RPMI7951 (cell line): ENCODE data around the gene PRKAR1B. TPM values are rescaled to one million over a fixed set of nuclear protein-coding genes. Genes with fewer than 3 reads are reported as not detected.

Source experiments
- DNase-seq: peaks from one replicate; pipeline ENCODE4 v3.0.0-alpha.2; 2012; ENCODE audit warnings: low read depth
- total RNA-seq: library from RNA; depleted of rRNA; stranded (reverse); fragments of >200 nt; shearing (Covaris generic); gene quantifications from 2 replicates; pipeline ENCODE4 v1.2.3, GENCODE V29; 2014; rRNA removed

Gene PRKAR1B
- total RNA-seq: 4.1 and 5.0 TPM in 2 replicates

GRCh38 chr7:727104-727805, at the start of gene PRKAR1B:
Gene PRKAR1B, minus strand, starts transcription at chr7:727281. Its CDS starts 15,776 bp downstream, at chr7:711505.
- DNase-seq: peak; percentile 35

GRCh38 chr7:776381-776780, 49.3 kb upstream of the PRKAR1B start:
- no peak for DNase-seq

- peak; percentile 30 for DNase-seq
Observed at GRCh38 chr7:774161-775109, 47.4 kb upstream of the PRKAR1B start.

- no peak for DNase-seq
Observed at GRCh38 chr7:773622-773915, 46.5 kb upstream of the PRKAR1B start.

- no peak for DNase-seq
Observed at GRCh38 chr7:772861-773621, 46.0 kb upstream of the PRKAR1B start.

- DNase-seq: no peak
Observed at GRCh38 chr7:772392-772791, 45.3 kb upstream of the PRKAR1B start.

GRCh38 chr7:772005-772294, 44.9 kb upstream of the PRKAR1B start:
- DNase-seq: no peak

- no peak for DNase-seq
Observed at GRCh38 chr7:771234-772004, 44.3 kb upstream of the PRKAR1B start.

- no peak for DNase-seq
Observed at GRCh38 chr7:770741-771166, 43.7 kb upstream of the PRKAR1B start.

GRCh38 chr7:770336-770735, 43.3 kb upstream of the PRKAR1B start:
- no peak for DNase-seq

GRCh38 chr7:768881-769504, 41.9 kb upstream of the PRKAR1B start:
- peak; percentile 22 for DNase-seq

GRCh38 chr7:767941-768731, 41.1 kb upstream of the PRKAR1B start:
- DNase-seq: peak; percentile 99

- DNase-seq: peak; percentile 92
Observed at GRCh38 chr7:767580-767940, 40.5 kb upstream of the PRKAR1B start.

GRCh38 chr7:765383-765782, 38.3 kb upstream of the PRKAR1B start:
- DNase-seq: no peak

GRCh38 chr7:763762-764161, 36.7 kb upstream of the PRKAR1B start:
- no peak for DNase-seq

- DNase-seq: no peak
Observed at GRCh38 chr7:762885-763284, 35.8 kb upstream of the PRKAR1B start.

- DNase-seq: no peak
Observed at GRCh38 chr7:761631-762030, 34.5 kb upstream of the PRKAR1B start.

- no peak for DNase-seq
Observed at GRCh38 chr7:761101-761500, 34.0 kb upstream of the PRKAR1B start.

- DNase-seq: no peak
Observed at GRCh38 chr7:760006-760405, 32.9 kb upstream of the PRKAR1B start.

- no peak for DNase-seq
Observed at GRCh38 chr7:759569-759968, 32.5 kb upstream of the PRKAR1B start.
